Femur (tissue), 1 donor: ENCODE results near the gene YEATS4.

Experiments used
- DNase-seq: peaks from one replicate; pipeline ENCODE4 v3.0.0-alpha.2; 2017

YEATS4 gene

DNA sequence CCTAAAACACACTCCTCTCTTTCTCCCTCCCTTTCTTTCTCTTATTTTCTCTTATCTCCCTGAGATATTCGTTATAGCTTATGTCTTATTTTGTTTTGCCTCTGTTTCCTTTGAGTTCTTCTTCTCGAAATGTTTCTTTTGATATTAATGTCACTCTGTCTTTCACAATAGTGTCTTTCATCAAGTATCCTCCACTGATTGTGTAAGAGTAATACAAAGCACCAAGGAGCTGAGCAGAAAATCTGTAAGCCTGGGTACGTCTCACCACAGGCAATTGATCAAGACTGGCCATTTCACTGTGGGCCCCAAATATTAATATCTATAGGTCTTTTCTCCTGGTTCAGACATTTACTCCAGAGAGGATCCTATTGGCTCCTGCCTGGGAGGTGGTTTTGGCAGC is 16.2 kb upstream of the YEATS4 start:
- DNase-seq: no peak

DNA sequence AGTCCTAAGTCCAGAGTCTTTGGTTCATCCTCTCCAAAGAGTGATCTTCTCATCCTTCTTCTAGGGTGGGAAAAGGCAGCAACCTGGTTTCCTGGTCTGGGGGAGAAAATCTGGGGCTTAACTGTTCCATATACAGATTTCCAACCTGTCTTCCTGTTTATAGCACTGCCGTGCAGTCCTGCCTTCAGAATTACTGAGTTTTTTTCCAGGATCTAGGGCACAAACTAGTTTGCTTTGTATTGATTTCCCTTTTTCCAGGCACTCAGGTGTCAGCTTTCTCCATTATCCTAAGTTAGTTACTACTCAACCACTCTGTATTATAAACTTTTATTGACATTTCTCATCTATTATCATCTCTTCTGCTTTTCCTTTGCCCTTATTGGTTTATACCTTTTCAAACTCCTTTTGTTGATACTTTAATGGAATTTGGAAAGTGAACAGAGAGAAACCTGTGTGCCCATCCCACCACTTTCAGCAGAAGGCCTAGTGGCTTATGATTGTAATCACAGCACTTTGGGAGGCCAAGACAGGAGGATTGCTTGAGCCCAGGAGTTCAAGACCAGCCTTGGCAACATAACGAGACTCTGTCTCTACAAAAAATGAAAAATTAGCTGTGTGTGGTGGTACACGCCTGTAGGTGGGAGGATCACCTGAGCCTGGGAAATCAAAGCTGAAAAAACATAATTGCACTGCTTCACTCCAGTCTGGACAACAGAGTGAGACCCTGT is 15.5 kb upstream of the YEATS4 start:
- no peak for DNase-seq

DNA sequence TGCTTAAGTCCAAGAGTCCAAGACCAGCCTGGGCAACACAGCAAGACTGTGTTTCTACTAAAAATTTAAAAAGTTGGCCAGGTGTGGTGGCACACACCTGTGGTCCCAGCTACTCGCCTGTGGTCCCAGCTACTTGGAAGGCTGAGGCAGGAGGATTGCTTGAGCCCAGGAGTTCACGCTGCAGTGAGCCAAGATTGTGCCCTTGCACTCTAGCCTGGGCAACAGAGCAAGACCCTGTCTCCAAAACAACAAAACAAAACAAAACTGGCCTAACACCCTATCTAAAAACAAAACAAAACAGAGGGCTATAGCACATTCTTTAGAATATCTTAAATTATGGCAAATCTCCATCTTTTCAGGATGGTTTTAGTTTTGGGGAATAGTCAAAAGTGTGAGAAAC is 14.5 kb upstream of the YEATS4 start:
- no peak for DNase-seq

DNA sequence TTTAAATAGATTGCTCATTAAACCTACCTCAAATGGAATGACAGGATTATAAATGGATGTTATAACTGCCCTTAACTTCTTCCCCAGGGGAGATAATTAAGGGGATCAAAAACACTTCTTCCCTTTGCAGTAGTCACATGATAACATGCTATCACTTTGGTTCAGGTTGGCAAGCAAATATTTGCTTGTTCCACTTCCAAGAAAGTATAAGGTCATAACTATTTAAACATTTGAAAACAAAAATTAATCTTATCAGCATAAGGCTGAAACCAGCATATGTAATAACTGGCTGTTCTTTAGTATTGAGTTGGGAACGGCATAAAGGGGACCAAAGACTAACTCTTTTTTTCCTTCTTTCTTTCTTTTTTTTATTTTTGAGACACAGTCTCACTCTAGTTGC is 13.8 kb upstream of the YEATS4 start:
- DNase-seq: no peak

DNA sequence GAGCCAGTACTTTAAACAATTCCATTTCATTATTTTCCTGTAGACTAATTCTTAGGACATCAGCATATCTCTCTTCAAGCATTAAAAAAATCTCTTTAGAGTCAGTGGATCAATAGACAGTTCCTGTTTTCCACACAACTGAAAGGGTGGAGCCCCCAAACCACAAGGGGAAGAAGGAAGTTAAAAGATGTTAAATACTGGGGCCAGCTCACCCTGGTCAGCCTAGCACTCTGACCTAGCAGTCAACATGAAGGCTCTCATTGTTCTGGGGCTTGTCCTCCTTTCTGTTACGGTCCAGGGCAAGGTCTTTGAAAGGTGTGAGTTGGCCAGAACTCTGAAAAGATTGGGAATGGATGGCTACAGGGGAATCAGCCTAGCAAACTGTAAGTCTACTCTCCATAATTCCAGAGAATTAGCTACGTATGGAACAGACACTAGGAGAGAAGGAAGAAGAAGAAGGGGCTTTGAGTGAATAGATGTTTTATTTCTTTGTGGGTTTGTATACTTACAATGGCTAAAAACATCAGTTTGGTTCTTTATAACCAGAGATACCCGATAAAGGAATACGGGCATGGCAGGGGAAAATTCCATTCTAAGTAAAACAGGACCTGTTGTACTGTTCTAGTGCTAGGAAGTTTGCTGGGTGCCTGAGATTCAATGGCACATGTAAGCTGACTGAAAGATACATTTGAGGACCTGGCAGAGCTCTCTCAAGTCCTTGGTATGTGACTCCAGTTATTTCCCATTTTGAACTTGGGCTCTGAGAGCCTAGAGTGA is 11.2 kb upstream of the YEATS4 start, which contains the start of gene LYZ:
LYZ (plus strand) TSS at position 220 of the 777 bp plus-strand sequence; CDS start at position 248, 28 bp downstream.
- DNase-seq: peak; percentile 32

DNA sequence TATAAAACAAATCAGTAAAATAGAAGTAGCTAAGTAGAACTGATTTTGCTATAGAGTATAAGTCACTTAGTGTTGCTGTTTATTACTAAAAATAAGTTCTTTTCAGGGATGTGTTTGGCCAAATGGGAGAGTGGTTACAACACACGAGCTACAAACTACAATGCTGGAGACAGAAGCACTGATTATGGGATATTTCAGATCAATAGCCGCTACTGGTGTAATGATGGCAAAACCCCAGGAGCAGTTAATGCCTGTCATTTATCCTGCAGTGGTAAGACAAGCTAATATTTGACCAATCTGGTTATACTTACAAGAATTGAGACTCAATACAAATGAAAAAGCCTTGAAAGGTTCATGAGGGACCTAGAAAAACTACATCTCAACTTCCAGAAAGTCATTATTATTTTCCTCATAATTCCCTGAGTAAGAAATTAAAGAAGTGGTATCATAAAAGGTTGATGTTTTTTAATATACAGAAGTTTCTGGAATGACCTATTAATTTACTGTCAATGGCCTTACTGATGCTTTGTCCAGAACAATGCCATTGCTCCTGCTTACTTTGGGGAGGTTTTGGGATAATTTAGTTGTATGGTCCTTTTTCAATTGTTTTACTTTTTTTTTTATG is 9.4 kb upstream of the YEATS4 start:
- no peak for DNase-seq

DNA sequence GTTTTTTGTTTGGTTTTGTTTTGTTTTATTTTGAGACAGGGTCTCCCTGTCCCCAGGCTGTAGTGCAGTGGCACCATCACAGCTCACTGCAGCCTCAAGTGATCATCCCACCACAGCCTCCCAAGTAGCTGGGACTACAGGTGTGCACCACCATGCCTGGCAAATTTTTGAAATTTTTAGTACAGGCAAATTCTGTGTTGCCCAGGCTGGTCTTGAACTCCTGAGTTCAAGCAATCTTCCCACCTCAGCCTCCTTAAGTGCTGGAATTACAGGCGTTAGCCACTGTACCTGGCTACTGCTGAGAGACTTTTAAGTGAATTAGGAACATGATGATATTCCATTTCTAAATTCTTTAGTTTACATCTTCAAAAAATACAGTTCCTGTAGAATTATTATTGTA is 8.8 kb upstream of the YEATS4 start:
- DNase-seq: no peak

DNA sequence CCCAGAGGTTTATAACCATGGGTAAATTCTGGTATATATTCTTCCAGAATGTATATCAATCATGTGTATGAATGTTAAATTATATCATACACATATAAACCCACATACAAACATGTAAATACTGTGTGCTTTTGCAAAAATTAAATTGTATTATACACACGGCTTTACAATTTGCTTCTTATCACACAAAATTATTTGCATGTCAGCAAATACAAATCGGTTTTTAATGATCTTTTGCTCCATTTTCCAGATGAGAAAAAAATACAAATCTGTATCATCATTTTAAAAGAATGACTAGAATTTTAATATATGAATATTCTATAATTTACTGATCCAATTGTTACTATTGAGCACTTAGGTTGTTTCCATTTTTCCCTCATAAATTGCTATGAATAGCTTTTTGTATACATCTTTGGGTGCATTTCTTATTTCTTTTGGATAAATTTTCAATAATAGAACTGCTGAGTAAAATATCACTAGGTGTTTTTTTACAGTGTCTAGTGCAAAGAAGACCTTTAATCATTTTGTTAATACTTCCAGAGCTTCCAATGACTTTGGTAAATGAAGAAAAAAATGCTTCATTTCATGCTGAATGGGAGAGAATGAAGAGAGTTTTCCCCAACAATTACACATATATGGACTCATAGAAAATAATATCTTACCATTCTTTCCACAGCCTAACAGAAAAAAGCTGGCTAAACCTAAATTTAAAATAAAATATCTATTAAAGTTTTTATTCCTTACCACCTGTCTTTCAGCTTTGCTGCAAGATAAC is 7.9 kb upstream of the YEATS4 start:
- DNase-seq: no peak

DNA sequence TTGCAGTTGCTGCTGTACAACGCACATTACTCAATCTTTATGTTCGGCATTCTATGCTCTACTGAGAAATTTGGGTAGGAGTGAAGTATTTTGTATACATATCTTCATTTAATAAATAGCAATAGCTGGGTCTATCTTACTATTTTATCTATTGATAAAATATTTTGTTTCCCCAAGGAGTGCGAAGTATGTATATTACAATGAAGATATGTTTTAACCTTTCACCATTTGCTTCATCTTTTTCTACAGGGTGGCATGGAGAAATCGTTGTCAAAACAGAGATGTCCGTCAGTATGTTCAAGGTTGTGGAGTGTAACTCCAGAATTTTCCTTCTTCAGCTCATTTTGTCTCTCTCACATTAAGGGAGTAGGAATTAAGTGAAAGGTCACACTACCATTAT is 6.6 kb upstream of the YEATS4 start:
- DNase-seq: no peak

DNA sequence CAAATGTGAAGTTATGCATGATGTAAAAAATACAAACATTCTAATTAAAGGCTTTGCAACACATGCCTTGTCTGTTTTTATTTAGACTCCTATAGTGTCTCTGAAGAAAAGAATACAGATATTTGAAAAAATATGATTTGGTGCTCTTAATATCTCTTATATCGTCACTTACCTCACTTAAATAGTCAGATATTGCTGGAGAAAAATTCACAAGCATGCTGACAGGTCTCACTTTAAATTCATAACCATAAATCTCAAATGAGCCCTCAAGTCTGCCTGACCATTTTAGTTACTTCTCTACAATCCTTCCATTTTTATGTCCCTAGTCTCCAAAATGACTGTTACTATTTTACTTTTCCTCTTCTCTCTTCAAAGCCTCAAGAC is 5.4 kb upstream of the YEATS4 start:
- no peak for DNase-seq

DNA sequence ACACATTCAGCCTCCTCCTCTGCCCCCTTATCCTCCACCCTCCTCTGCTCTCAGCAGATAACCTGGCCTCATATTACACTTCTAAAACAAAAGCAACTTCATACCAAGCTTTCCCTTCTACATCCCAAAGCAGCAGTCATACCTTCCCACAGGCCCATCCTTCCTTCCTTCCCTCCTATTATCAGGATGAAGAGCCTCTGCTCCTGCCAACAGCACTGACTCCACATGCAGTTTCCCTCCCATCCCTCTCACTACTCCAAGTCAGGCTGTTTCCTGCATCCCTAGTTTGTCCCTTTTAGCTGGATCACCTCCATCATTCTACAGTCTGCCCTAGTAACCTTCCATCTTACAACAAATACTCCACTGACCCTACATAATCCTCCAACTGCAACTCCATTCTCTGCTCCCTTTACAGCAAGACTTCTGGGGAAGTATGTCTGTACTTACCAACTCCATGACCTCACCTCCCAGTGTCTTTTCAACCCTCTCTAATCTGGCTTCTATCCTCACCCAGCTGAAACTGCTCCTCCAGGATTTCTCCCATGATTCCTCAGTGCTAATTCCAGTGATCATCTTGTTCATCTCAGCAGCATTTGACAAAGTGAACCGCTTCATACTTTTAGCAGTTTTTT is 4.9 kb upstream of the YEATS4 start:
- DNase-seq: no peak

DNA sequence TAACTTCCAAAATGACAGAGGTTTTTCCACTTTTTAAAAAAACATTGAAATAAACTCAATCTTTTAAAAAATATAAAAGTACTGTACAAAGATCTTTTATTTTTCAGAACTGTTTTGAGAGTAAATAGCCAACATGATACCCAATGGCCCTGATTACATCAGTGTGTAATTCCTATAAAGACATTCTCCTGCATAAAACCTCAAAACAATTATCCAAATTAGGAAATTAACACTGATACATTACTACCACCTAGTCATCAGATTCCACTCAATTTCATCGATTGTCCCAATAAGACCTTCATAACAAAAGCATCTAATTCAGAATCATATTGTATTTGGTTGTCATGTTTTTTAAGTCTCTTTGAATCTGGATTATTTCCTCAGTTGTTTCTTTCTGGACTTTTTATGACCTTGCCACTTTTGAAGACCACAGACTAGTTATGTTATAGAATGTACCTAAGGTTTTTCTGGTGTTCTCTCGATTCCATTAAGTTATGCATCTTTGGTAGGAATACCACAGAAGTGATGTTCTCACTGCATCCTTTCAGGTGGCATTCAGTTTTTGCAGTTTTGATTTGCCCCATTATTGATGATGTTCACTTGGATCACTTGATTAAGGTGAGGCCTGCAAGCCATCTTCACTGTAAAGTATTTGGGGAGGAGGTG is 4.0 kb upstream of the YEATS4 start:
- DNase-seq: no peak

DNA sequence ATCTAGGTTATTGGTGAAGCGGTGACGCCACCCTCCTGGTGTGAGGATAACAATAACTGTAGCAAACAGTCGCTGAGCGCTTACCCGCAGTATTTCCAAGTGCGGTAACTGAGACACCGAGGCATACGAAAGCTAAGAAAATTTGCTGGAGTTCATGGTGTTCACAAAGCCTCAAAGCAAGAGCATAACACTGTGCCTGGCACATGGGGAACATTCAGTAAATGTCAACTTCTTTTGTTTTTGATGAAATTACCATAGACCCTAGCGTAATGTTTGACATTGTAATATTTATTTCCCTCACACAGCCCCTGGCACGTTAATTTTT is 767 bp downstream of the YEATS4 start:
- no peak for DNase-seq

DNA sequence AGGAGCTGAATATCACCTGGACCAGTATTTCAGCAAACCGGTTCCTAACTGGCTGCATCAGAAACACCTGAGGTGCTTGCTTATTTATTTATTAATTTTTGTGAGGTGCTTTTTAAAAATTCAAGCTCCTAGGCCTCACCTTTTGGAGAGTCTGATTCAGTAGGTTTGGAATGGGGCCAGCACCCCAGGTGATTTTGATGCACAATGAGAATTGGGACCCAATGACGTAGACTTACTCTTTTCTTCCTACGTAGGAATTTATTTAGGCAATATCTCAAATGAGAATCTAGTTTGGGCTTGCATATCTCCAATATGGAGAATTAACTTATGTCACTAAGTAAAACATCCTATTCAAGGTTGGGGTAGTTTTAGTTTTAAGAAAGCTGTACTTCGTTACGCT is 7.3 kb downstream of the YEATS4 start:
- no peak for DNase-seq

DNA sequence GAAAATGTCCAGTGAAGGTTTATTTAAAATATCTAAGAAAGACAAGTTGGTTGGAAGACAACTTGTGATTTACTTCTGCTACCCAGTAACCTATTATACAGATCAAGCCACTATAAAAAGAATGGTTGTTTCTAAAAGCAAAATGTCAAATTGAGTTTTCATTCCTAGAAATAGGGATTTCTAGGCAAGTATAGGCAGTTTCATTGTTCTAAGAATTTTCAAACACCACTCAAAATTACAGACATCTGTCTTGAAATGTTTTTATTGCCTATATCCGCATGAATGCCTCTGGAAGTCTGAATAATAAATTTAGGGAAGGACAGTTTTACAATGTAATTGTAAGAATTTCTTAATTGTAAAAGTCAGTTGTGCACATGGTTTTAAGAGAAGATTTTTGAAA is 8.6 kb downstream of the YEATS4 start:
- DNase-seq: no peak

DNA sequence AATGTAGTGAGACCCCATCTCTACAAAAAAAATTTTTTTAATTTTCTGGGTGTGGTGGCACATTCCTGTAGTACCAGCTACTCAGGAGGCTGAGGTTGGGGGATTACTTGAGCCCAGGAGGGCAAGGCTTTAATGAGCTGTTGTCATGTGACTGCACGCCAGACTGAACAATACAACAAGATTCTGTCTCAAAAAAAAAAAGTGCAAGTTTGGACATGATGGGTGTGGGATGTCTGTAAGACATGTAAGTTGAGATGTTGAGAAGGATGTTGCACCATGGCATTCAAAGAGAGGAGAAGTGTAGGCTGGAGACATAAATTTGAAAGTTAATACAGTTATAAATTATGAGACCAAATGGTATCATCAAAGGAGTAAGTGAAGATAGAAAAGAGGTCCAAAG is 23.5 kb downstream of the YEATS4 start:
- no peak for DNase-seq

DNA sequence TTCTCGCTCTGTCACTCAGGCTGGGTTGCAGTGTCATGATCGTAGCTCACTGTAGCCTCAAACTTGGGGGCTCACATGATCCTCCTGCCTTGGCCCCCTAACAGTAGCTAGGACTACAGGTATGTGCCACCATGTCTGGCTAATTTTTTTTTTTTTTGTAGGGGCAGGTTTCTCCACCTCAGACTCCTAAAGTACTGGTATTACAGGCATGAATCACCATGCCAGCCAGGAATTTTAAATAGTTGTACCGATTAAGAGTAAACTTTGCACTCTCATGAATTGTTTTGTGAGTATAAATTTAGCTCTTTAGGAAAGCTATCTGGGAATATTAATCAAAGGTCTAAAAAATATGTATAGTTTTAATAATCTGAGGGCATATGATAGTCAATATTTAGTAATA is 25.5 kb downstream of the YEATS4 start:
- DNase-seq: no peak

DNA sequence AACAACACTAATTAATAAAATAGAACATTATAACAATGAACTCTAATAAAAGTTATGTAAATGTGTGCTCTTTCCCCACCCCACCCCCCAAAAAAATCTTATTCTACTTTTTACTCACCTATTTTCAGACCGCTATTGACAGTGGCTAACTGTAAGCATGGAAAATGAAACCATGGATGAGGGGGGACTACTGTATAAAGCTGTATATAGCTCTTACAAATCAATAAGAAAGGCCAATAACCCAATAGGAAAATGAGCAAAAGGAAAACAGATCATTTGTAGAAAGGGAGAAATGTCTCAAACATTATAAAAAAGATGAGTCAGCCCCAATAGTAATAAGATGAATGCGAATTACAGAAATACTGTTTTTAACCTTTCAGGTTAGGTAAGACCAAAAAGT is 27.4 kb downstream of the YEATS4 start:
- DNase-seq: no peak

DNA sequence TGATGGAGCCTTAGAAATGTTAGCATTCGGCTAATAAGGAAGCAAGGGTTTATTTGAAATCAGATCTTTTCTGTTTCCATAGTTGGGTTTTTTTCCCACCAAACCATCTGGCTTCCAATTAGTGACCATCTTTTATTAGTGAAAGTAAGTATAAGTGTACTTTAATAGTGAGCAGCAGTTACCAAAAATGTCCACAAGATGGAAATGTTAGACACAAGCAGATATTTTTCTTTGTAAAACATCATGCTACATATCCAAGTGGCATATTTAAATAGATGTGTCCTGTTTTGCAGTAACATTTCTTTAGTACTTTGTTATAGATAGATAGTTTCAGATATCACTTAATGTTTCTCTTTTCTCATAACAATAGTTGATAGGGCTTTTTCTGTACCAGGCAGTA is 28.8 kb downstream of the YEATS4 start:
- DNase-seq: no peak

DNA sequence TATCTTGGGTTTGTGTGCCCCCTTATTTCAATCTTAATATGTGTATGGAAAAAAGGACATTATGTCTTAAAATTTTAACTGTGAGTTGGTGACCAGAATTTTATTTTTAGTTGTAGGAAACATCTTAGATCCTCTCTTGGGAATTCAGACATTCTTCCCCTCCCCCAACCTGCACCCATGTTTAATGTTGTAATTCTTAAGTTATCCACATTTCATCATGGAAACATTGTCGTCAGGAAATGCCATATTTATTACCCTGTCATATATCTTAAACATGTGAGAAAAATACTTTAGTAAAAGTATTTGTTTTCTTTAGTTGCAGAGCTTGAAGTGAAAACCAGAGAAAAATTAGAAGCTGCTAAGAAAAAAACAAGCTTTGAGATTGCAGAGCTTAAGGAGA is 30.3 kb downstream of the YEATS4 start:
- no peak for DNase-seq

DNA sequence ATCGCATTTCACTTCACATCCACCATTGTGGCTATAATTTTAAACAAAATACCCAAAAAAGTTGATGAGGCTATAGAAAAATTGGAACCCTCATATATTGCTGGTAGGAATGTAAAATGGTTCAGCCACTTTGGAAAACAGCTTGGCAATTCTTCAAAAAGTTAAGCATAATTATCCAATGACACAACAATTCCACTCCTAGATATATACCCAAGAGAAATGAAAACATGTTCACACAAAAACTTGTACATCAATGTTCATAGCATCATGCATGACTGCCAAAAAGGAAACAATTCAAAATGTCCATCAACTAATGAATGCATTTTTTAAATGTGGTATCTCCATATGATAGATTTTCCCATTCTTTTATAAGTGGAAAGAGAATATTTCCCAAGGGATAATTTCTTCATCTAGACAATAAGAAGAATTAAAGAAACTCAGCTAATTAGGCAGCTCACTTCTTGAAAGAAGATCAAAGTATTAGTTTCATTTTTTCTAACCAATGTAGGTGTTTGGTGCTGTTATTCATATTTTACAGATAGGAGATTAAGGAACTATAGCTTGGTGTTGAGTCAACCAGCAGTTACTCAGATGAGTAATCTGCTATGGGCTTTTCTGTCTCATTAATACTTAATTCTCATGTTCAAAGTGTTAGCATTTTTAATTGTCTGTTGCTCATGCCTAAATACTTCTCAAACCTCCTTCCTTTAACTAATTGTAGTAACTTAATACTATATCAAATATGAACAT is 32.8 kb downstream of the YEATS4 start:
- DNase-seq: no peak

DNA sequence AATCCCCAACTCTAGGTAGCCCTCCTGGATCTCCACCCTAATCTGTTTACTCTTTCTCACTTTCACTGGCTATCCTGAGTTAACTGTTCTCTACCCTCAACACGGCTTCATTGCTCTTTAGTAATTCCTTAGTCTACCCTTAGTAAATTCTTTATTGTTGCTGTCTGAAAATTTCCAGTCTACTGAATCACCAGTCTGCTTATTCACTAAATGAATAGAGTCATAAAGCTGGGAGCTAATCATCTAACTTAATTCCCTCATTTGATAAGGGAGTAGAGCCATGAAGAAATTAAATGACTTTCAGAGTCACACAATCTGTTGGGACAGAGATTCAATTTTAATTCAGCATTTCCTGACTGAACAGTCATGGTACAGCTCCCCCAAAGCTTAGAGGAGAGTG is 36.5 kb downstream of the YEATS4 start:
- no peak for DNase-seq
